Fibroblast of lung (primary cell): ENCODE data around the gene SERPINB13. TPM values are rescaled to one million over a fixed set of nuclear protein-coding genes. Genes with fewer than 3 reads are reported as not detected.

ENCODE experiments used
- DNase-seq, 2 donors: peaks; one replicate each; pipeline versions ENCODE4 v3.0.0 to v3.0.0-alpha.2; 2010; ENCODE audit warnings: low read depth in 2 of 2
- H2AFZ ChIP-seq: 2 replicates; pipeline ENCODE4 v1.5.1; 2012; ENCODE audit warnings: low read length, control low read depth, inconsistent platforms
- H3K27ac ChIP-seq: 2 replicates; pipeline ENCODE4 v1.5.1; 2011; ENCODE audit warnings: low read length, control low read depth; ENCODE audit not compliant: insufficient read depth
- H3K27me3 ChIP-seq: 2 replicates; pipeline ENCODE4 v1.5.1; 2011; ENCODE audit warnings: mild to moderate bottlenecking, low read length; ENCODE audit not compliant: control insufficient read depth, insufficient read depth
- H3K36me3 ChIP-seq: 2 replicates; pipeline ENCODE4 v1.5.1; 2011; ENCODE audit warnings: low read length; ENCODE audit not compliant: control insufficient read depth, insufficient read depth
- H3K4me1 ChIP-seq: 2 replicates; pipeline ENCODE4 v1.5.1; 2011; ENCODE audit warnings: low read length; ENCODE audit not compliant: control insufficient read depth, insufficient read depth; ENCODE audit errors: extremely low read depth
- H3K4me2 ChIP-seq: 2 replicates; pipeline ENCODE4 v1.5.1; 2011; ENCODE audit warnings: low read length, control low read depth; ENCODE audit not compliant: insufficient read depth; ENCODE audit errors: extremely low read depth
- H3K4me3 ChIP-seq, 4 experiments: fragments of 200-600 bp in 1 of 4; sonication (generic) in 1 of 4; replicated peaks in 1 of 4; 2 replicates each; pipeline ENCODE4 v1.5.1; 2011 to 2016; ENCODE audit warnings: low read length in 4 of 4, low read depth in 3 of 4, mild to moderate bottlenecking in 3 of 4, control low read depth in 2 of 4, inconsistent platforms in 1 of 4, mixed read lengths in 1 of 4; ENCODE audit not compliant: insufficient read depth in 1 of 4; ENCODE audit errors: control extremely low read depth in 1 of 4
- H3K79me2 ChIP-seq: 2 replicates; pipeline ENCODE4 v1.5.1; 2012; ENCODE audit warnings: mild to moderate bottlenecking, low read length, inconsistent platforms; ENCODE audit not compliant: control insufficient read depth, insufficient read depth
- H3K9ac ChIP-seq: 2 replicates; pipeline ENCODE4 v1.5.1; 2011; ENCODE audit warnings: mild to moderate bottlenecking, low read length, control low read depth; ENCODE audit not compliant: insufficient read depth
- H3K9me3 ChIP-seq: 2 replicates; pipeline ENCODE4 v1.5.1; 2012; ENCODE audit warnings: low read depth, low read length; ENCODE audit not compliant: control insufficient read depth, insufficient read depth
- H4K20me1 ChIP-seq: 2 replicates; pipeline ENCODE4 v1.5.1; 2011; ENCODE audit warnings: low read length; ENCODE audit not compliant: control insufficient read depth, insufficient read depth; ENCODE audit errors: extremely low read depth
- EZH2 ChIP-seq: IDR thresholded peaks from 2 replicates; pipeline ENCODE4 v1.5.1; 2012; ENCODE audit warnings: low read length, control low read depth, mild to moderate bottlenecking; ENCODE audit errors: missing control alignments
- polyA plus RNA-seq, 2 donors: library from polyadenylated mRNA; depleted of rRNA in 1 of 2; stranded (reverse) in 1 of 2; unstranded in 1 of 2; fragments of >200 nt; gene quantifications; 2 replicates each; pipeline ENCODE4 v1.2.1, GENCODE V29; 2011 to 2012; ENCODE audit warnings: missing spikeins in 1 of 2
- total RNA-seq: library from RNA; depleted of rRNA; stranded (reverse); fragments of >200 nt; gene quantifications from 2 replicates; pipeline ENCODE4 v1.2.1, GENCODE V29; 2014
- TF ChIP-seq, protein P1 (sequence below), 2 donors: IDR thresholded peaks in 1 of 2; conservative IDR thresholded peaks in 1 of 2; 1 replicate in 1 of 2; 2 replicates in 1 of 2; pipeline ENCODE4 v1.5.1; 2011 to 2012; ENCODE audit warnings: low read length in 2 of 2, control low read depth in 1 of 2, inconsistent platforms in 1 of 2, low read depth in 1 of 2, mild to moderate bottlenecking in 1 of 2

Gene SERPINB13
- total and polyA plus RNA-seq, 2 donors (not counting 1 experiment from before 2014, with no cell fraction given) = not detected

DNA sequence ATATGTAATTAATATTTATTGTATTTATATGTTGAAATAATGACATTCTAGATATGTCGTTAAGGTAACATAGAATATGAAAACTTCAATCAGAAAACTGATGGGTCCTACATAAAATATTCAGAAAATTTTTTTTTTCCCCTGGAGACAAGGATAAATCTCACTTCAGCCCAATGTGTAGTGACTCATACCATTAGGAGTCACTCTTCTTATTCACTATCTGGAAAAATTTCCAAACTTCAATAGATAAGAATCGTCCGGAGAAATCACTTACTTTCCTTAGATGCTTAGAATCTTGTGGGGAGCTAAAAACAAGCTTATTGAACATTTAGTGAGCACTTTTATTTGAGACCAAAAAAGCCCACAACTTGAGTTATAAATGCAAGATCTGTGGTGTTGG lies 4.6 kb downstream of the SERPINB13 start:
- no peak overlapping the region for H2AFZ ChIP-seq
- H3K4me1 ChIP-seq = no peaks in the 10 kb centered on the region
- no peak overlapping the region for H3K4me3 ChIP-seq
- TF ChIP-seq EZH2 = no peak
- TF ChIP-seq, protein P1, sequence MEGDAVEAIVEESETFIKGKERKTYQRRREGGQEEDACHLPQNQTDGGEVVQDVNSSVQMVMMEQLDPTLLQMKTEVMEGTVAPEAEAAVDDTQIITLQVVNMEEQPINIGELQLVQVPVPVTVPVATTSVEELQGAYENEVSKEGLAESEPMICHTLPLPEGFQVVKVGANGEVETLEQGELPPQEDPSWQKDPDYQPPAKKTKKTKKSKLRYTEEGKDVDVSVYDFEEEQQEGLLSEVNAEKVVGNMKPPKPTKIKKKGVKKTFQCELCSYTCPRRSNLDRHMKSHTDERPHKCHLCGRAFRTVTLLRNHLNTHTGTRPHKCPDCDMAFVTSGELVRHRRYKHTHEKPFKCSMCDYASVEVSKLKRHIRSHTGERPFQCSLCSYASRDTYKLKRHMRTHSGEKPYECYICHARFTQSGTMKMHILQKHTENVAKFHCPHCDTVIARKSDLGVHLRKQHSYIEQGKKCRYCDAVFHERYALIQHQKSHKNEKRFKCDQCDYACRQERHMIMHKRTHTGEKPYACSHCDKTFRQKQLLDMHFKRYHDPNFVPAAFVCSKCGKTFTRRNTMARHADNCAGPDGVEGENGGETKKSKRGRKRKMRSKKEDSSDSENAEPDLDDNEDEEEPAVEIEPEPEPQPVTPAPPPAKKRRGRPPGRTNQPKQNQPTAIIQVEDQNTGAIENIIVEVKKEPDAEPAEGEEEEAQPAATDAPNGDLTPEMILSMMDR (conservative IDR thresholded peaks at IDR 0.05 in 1 of 2, IDR thresholded peaks at IDR 0.05 in 1 of 2; ENCODE audit: low read depth in 1 of 2, low read length in 2 of 2) = no peak
- no peaks in the 10 kb centered on the region for H4K20me1 ChIP-seq
- peak in 1 of 2 donors; percentile 4 for DNase-seq
- H3K79me2 ChIP-seq = no peaks in the 10 kb centered on the region
- H3K27ac ChIP-seq = no peak overlapping the region
- no peaks in the 10 kb centered on the region for H3K36me3 ChIP-seq
- no peak overlapping the region for H3K9ac ChIP-seq
- no peaks in the 10 kb centered on the region for H3K9me3 ChIP-seq
- H3K27me3 ChIP-seq = no peaks in the 10 kb centered on the region
- no peak overlapping the region for H3K4me2 ChIP-seq

DNA sequence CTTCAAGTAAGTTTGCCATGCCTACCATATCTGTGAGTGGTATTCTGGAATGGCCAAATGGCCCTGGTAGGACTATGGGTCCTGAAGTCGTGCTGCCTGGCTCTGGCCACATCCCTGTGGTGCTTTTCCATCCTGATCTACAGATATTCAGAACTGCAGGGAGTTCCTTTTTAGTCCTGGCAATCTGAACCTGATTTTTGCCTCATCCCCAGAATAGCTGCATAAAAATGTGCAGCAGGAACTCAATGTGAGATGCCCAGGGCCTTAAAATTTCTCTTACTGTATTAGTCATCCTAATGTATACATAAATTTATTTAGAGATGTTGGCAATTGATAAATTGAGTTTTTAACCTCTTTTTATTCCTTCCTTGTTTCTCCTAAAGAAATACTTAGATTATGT lies 5.3 kb downstream of the SERPINB13 start:
- Histone ChIP-seq H2AFZ (no peak overlapping the region), H3K27ac (no peak overlapping the region), H3K9me3 (no peaks in the 10 kb centered on the region), H3K79me2 (no peaks in the 10 kb centered on the region), H4K20me1 (no peaks in the 10 kb centered on the region), H3K36me3 (no peaks in the 10 kb centered on the region), H3K4me2 (no peak overlapping the region), H3K27me3 (no peaks in the 10 kb centered on the region), H3K4me1 (no peaks in the 10 kb centered on the region), H3K9ac (no peak overlapping the region), H3K4me3 (no peak overlapping the region)
- DNase-seq = no peak
- TF ChIP-seq, protein P1 (conservative IDR thresholded peaks at IDR 0.05 in 1 of 2, IDR thresholded peaks at IDR 0.05 in 1 of 2; ENCODE audit: low read depth in 1 of 2, low read length in 2 of 2) = no peak
- no peak for TF ChIP-seq EZH2

DNA sequence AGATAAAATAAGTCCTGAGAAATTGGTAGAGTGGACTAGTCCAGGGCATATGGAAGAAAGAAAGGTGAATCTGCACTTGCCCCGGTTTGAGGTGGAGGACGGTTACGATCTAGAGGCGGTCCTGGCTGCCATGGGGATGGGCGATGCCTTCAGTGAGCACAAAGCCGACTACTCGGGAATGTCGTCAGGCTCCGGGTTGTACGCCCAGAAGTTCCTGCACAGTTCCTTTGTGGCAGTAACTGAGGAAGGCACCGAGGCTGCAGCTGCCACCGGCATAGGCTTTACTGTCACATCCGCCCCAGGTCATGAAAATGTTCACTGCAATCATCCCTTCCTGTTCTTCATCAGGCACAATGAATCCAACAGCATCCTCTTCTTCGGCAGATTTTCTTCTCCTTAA lies 9.8 kb downstream of the SERPINB13 start:
- no peaks in the 10 kb centered on the region for H3K27me3 ChIP-seq
- DNase-seq = no peak
- H2AFZ ChIP-seq = no peak overlapping the region
- no peak for TF ChIP-seq EZH2
- TF ChIP-seq, protein P1 (conservative IDR thresholded peaks at IDR 0.05 in 1 of 2, IDR thresholded peaks at IDR 0.05 in 1 of 2; ENCODE audit: low read depth in 1 of 2, low read length in 2 of 2) = no peak
- no peaks in the 10 kb centered on the region for H3K79me2 ChIP-seq
- no peak overlapping the region for H3K9ac ChIP-seq
- no peaks in the 10 kb centered on the region for H3K4me1 ChIP-seq
- H4K20me1 ChIP-seq = no peaks in the 10 kb centered on the region
- H3K36me3 ChIP-seq = no peaks in the 10 kb centered on the region
- no peak overlapping the region for H3K27ac ChIP-seq
- H3K4me2 ChIP-seq = no peak overlapping the region
- H3K9me3 ChIP-seq = no peaks in the 10 kb centered on the region
- H3K4me3 ChIP-seq = no peak overlapping the region
